Myometrial cell (primary cell): Measurements from ENCODE around the gene SCRT2. TPM values are rescaled to one million over a fixed set of nuclear protein-coding genes. Genes with fewer than 3 reads are reported as not detected.

ENCODE experiments used
- total RNA-seq: library from RNA; depleted of rRNA; stranded (reverse); fragments of >200 nt; gene quantifications from 2 replicates; pipeline ENCODE4 v1.2.3, GENCODE V29; 2015

The SCRT2 gene
- not detected in 2 replicates for total RNA-seq

DNA sequence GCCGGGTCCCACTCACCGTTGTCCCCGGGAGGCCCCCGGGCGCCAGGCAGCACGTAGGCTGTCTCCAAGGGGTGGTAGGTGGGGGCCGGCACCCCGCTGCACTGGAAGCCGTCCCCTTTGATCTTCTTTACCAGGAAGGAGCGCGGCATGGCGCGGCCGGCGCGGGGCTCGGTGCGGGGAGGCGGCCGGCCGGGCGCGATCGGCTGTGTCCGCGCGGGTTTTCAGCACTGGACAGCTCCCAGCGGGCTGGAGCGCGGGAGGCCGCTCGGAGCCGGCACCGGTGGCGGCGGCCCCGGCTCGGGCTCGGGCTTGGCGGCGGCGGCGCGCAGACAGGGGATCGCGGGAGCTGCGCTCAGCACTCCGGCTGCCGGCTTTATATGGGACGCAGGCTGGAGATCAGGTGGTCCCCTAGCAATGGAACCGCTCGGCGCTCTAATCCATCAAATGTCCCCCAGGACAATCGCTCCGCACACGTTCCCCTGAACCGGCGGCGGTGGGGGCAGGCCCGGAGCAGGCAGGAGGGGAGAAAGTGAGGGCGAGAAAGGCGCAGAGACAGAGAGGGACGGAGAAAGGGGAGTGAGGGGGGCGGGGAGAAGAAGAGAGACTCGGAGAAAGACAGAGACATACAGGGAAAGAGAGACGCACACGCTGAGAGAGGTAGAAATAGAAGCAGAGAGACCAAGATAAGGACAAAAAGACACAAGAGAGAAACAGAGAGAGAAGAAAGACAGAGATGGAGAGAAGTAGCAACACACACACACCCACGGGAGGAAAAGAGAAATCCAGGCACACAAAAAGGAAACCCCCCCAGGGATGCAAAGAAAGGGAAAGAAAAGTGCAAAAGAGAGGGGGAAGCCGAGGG, at the start of gene SCRT2:
Gene SCRT2, minus strand, starts transcription at position 350 of the 862 bp plus-strand sequence. Its CDS starts 201 bp downstream, at position 149.

GRCh38 chr20:653110-653589, 22.5 kb downstream of the SCRT2 start, which contains the start of gene SRXN1:
SRXN1 (minus strand) TSS chr20:653200; CDS start chr20:653185, 15 bp downstream.

Other genes with a start within 250 kb of the SCRT2 start
- gene TBC1D20, start 213.3 kb downstream of the SCRT2 start, total RNA-seq: 27.7 and 39.9 TPM in 2 replicates
- gene CSNK2A1, start 132.0 kb downstream of the SCRT2 start, total RNA-seq: 90.8 and 101 TPM in 2 replicates
- gene TCF15, start 65.5 kb downstream of the SCRT2 start, total RNA-seq: not detected in 2 replicates
- 42.1 and 44.8 TPM in 2 replicates for gene SRXN1, start 22.6 kb downstream of the SCRT2 start, total RNA-seq
- gene SLC52A3, start 92.7 kb upstream of the SCRT2 start, total RNA-seq: not detected in 2 replicates
- 11.2 and 11.3 TPM in 2 replicates for gene FAM110A, start 157.9 kb upstream of the SCRT2 start, total RNA-seq
- gene ANGPT4, start 240.5 kb upstream of the SCRT2 start, total RNA-seq: not detected in 2 replicates